CD1c-positive myeloid dendritic cell (primary cell): ENCODE results near the gene FAT3.

ENCODE experiments used
- DNase-seq: peaks from one replicate; pipeline ENCODE4 v3.0.0-alpha.2; 2016; ENCODE audit errors: extremely low spot score

FAT3 gene

DNA sequence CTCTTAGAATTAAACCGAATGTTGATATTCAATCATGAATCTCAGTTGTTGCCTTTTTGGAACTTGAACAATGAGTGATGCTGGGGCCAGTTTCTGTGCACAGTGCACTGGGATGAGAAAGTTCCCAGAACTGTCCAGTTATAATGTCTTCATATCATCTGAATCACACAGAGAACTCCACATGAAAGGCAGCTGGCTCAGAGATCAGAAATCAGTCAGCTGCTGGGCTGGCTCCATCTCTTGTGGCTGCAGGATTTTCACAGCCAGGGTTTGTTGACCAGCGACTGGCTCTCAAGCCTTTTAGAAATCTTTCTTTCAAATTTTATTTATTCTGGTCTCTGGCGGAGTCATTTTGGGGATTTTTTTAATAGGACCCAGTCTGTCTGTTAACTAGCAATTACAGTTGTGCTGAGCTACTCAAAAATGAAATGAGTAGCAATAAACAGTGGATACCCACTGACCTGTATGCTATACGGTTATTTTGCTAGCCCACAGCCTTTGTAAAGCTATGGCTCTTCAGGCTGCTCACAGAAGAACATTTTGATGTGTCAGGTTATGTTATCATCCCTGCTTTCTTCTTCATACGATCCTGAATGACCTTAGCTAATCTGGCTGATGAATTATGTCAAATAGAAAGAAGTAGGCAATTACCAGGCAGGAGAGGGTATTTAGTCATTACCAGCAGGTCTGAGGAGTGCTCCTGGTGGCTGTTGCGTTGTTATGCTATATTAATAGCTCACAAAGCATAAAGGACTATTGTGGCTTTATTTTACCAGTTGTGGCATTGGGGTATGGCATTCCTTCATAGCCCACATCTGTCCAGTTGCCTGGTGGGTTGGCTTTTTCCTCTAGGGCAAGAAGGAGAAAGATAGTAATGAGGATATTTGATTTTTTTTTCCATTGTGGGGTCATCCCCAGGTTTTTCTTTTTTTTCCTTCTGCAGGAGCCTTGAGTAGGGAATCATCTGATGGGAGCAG is 3.6 kb downstream of the FAT3 start:
- no peak for DNase-seq

DNA sequence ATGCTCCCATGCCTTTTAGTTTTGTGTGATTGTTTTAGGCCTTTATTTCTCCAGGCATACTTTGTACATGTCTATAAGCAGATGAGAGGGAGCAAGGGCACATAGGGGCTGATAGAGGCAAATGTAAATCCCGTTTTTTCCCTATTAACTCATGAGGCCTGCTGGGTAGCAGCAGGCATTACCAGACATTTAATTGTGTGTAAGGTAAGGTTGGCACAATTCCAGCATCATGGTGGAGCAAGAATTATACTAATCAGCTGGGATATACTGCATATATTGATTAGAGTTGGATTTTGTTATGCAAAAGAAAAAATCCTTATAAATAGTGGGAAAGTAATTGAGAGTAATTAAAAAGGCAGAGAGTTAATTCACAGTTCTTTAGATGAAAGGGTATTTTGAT is 12.2 kb downstream of the FAT3 start:
- no peak for DNase-seq

DNA sequence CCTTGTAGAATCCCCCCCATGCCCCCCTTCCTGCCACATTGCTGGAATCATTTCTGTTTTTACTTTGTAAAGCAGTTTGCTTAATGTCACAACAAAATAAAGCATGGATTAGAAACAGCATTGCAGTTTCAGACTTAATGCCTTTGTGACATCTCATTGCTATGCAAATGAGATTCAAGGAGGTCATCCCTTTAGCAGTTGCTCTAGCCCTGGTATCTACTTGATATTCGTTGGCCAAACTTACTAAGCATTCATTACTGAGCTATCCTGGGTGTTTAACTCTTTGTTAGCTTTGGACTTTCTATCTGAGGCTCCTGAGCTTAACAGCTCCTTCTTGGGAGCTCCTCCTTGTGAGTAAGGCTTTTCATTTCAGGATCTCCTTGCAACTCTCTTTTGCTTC is 16.3 kb downstream of the FAT3 start:
- no peak for DNase-seq

DNA sequence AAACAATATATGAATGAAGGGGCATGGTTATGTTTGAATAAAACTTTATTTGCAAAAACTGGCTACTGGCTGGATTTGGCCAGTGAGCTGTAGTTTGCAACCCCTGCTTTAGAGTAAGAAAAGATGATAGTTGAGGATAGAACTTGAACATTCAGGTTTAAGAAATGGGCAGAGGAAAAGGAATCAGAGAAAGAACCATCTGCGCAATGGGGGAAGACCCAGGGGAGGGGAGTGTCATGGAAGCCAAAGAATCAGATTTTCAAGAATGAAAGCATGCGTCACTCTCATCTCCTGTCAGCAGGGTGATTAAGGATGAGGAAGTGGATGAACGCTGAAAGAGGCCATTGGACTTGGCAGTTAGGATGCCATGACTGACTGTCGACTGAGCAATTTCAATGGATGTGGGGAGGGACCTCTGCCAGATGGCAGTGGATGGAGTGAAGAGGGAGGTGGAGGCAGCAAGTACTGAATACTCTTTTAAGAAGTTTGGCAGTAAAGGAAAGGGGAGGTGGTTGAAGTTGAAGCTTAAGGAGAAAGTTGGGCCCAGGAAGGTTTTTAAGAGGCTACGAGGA is 21.2 kb downstream of the FAT3 start:
- DNase-seq, result no peak

DNA sequence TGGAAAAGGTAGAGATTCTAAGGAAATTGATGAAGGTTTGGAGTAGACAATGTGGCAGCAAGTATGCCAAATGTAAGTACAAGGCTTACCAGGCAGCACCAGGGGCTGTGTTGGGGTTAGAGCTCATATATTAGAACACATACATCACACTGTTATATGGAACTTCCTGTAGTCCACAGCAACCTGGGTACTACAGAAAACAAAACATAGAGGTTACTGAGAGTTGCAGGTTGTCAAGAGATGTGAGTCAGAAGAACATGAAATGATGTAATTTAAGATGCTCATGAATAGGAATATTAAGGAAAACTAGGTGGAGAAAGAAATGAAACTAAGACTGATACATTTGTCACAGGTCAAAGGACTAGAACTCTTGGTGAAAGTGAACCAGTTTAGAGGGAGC is 22.0 kb downstream of the FAT3 start:
- no peak for DNase-seq

DNA sequence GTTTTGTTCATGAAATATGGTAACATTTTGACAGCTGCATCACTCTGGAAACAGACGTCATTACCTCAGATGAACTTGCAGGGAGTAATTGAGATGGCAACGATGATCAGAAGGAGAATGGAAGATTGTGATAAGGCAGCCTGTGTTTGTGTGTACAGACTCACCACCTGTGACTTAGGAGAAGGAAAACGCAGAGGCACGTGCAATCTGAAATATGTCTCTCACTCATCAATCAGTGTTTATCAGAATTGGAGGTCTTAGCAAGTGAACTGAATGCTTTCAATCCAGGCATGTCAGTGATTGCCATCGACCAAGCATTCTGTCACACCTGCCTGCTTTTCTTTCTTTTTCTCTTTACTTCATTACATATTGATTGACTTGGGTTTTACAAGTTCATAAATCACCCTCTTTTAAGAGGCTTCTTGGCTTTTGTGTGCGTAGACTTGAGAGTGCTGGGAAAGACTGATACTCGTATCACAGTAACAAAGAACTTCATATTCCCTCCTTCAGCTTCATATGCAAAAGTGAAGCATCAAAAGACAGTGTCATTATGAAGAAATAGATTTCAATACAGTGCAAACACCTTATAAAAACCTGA is 24.6 kb downstream of the FAT3 start:
- DNase-seq, result no peak

DNA sequence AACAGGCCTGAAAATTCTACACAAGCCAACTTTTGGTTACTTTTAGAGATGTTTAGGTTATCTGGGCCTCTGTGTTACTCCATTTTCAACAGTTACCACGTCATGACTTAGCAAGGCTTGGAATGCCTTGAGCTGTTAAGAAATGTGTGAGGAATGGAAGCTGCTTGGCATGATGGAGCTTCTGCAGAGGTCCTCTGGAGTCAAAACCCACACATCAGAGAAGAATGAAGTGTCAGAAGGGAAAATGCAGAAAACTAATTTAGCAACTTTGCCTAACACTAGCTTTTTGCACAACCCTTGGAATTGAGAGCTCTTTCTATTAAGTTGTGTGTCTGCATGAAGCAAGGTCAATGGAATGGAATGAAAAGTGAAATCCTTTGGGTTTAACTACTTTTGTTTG is 27.4 kb downstream of the FAT3 start:
- no peak for DNase-seq

DNA sequence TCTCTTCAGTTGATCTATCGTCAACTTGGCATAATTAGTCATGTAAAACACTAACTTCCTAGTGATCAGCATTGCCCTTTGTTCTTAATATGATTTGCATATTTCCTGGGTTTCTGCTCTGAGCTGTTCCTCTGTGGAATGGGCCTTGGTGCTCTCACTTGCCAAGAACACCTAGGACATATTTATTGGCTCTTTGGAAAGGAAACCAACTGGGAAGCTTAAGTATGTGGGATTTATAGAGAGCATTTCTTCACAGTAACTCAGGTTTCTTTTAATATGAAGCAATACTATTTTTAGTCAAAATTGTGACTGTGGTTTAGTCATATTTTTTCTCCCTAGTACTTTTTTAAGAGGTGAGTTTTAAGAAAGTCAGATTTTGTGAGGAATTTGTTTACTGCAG is 28.8 kb downstream of the FAT3 start:
- DNase-seq, result no peak

DNA sequence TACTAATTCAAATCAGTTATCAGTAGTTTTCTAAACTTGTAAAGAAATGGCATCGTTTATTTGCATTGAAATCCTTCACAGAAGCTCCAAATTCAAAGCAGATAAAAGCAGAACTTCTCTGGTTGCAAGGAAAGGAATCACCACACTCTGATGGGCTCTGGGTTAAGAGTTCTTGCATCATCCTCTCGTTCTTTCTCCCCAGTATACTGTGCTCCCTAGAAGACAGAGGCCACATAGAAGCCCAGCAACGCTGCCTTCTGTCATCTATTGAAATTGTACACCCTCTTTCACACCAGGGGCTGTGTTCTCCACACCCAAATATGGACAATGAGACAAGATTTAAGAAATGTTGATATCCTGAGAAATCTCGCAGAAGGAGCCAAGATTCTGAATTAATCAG is 29.3 kb downstream of the FAT3 start:
- no peak for DNase-seq

DNA sequence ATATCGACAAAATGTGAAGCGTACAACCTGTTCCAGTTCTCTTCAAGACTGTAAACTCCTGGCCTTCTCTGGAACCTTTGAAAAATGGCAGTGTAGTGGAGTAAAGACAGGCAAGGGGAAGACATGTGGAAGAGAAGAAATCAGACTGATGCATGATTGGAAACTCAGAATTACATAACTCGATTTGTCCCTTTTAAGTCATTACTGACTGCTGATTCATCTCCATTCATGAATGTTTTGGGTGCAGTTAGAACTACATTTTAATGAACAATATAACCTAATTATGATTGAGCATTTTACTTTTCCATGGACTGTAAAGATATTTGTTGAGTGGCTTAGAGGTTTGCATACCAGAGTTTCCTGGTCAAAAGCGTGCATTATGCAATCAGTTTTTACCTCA is 32.9 kb downstream of the FAT3 start:
- DNase-seq, result no peak

DNA sequence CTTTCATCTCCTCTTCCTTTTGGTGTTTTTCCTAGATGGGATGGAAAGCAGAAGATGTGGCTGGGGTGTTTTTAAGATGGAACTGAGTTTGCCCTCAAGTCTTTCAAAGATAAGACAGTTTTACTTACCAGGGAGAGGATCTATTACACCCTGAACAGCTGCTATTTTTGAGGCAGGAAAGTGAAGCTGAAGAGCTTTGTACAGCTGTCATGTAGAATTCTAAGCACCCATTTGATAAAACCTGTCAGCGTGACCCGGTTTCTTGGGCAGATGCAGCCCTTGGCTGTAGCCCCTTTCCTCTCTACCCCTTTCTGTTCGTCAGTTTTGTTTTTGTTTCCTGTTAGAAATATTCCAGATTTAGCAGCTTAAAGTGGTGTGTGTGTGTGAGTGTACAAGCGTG is 35.2 kb downstream of the FAT3 start:
- no peak for DNase-seq

DNA sequence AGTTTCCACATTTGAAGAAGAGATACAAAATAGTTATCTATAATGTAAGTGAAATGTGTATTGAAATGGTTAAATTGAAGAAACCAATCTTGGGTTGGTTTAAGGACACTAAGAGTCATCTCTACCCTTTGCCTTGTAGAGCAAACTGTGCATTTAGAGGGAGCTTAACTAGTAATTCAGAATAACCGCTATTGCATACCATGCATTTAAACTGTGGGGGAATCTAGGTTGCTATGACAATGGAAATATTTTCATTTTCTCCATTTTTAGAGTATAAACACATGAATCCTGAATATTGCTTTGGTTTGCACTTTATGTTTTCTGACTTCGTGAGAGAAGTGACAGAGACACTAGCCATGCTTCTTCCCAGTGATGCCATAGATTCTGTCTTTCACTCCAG is 39.7 kb downstream of the FAT3 start:
- no peak for DNase-seq

DNA sequence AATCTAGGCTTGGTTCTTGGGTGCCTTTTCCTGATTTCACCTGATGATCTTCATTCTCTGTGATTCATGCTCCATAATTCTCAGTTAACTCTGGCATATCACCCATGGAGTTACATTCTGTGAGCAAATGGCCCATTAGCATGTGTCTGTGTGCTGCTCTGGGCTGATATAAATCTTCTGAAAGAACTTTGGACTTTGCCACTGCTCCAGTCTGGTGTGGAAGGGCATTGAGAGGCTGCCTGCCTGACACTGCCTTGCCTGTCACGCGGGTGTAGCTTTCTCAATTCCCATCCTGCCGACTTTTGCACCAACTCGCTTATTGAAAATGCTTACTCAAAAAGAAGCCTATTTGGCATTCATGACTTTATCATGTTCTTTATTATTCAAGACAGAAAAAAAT is 42.2 kb downstream of the FAT3 start:
- no peak for DNase-seq

DNA sequence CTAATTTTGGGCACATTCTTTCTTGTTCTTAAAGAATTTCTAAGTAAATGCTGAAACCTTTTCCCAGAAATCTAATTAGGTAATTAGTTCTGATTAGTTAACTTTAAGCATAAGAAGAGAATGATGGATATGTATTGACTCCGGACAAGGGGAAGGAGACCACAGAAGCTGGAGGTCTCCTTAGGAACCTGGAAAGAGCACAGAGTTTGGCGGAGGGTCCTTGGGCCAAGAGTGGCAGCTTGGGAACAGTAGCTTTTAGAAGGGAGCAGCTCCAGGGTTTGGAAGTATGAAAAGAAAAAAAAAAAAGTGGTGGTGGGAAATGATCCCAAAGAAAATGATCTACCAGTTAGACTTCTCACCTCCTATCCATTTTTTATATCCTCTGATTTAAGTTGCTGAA is 42.7 kb downstream of the FAT3 start:
- DNase-seq, result no peak

DNA sequence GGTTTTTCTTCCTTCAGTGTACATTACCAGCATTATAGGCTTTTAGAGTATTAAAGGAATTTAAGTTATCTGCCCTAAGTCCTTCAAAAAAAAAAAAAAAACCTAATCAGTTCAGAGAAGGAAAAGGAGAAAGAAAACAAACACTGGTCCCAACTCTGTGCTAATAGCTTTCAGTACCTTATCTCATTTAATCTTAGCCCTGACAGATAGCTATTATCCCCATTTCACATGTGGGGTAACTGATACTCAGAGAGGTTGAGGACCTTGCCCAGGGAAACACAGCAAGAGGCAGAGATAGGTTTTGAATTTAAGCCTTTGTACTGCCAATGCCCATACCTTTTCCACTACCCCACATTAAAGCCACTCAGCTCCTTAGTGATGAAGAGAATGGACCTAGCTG is 43.4 kb downstream of the FAT3 start:
- no peak for DNase-seq

DNA sequence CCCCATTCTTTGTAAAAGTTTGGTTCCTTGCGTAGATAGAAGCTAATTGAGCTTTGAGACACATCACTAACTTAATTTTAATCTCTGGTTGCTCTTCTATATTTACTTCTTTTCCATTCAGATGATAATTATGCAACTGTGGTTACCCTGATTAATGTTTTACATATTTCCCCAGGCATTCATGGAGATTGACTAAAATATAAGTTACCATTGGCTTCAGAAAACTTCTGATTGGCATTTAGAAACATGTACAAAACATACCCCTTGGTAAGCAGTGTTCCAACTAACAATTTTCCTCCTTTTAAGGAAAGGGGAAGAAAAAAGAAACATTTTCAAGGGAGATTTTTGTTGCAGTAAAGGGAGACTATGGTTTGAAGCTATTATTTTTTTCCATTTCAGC is 43.9 kb downstream of the FAT3 start:
- no peak for DNase-seq

DNA sequence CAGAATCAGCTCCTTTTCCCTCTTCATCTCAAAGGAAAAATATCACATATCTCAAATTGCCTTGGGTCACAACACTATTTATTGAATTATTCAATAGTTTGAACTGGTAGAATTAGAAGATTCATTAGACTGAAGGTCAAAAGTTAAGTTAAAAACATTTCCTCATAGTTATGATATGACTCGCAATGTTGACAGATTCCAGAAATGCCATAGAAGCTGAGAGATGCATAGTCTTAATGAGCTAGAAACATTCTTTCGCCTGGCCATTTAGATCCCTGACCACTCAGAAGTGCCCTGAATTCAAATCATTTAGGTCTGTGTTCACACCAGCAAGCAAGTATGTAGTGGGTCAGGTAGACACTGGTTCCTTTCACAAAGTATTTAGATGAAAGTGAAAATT is 44.4 kb downstream of the FAT3 start:
- no peak for DNase-seq

DNA sequence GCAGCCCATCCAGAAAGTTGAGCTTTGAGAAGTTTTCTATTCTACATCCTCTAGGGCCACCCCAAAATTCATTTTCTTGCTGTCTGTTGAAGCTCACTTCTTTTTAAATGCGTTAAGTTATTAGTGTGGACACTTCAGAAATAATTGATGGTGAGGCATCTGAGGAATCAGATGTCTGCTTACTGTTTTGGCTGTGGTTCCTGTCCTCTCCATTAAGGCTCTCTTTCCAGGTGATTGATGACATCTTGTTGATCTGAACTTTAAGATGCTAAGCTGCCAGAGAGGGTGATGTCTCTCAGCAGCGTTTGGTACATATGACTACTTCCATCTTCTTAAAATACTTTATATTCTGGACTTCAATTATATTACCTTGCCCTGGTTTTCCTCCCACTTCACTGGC is 45.2 kb downstream of the FAT3 start:
- no peak for DNase-seq

DNA sequence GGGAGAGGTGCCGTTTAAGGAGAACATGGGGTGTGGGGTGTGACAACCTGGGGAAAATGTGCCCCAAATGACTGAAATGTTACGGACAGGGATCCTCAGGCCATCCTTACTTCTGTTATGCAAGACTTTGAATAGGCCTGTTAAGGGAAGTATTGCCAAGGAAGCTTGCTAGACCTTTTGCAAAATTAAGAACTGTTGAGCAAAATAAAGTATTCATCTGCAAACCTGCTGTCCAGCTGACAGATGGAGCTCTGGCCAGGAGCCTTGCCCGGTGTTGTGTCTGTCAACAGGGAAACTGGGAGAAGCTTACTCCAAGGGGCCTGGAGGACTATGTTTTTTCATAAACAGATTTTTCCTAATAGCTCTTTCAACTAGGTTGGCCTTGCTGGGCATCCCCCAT is 48.0 kb downstream of the FAT3 start:
- no peak for DNase-seq
